Stimulated activated CD8-positive, alpha-beta memory T cell treated with anti-CD3 and anti-CD28 coated beads, Interleukin-12 subunit alpha, Interleukin-12 subunit beta, amount 100 ng/mL, for 24 hours (primary cell): Measurements from ENCODE around the gene DIPK1B.

Source experiments
- DNase-seq: peaks from one replicate; pipeline ENCODE4 v3.0.0-alpha.2; 2020; ENCODE audit errors: extremely low read depth

DIPK1B gene

GRCh38 chr9:136738960-136739359, 26.6 kb downstream of the DIPK1B start:
- no peak for DNase-seq

GRCh38 chr9:136739509-136739908, 27.1 kb downstream of the DIPK1B start:
- no peak for DNase-seq

GRCh38 chr9:136740069-136740468, 27.7 kb downstream of the DIPK1B start:
- no peak for DNase-seq

GRCh38 chr9:136740491-136740890, 28.1 kb downstream of the DIPK1B start:
- no peak for DNase-seq

DNA sequence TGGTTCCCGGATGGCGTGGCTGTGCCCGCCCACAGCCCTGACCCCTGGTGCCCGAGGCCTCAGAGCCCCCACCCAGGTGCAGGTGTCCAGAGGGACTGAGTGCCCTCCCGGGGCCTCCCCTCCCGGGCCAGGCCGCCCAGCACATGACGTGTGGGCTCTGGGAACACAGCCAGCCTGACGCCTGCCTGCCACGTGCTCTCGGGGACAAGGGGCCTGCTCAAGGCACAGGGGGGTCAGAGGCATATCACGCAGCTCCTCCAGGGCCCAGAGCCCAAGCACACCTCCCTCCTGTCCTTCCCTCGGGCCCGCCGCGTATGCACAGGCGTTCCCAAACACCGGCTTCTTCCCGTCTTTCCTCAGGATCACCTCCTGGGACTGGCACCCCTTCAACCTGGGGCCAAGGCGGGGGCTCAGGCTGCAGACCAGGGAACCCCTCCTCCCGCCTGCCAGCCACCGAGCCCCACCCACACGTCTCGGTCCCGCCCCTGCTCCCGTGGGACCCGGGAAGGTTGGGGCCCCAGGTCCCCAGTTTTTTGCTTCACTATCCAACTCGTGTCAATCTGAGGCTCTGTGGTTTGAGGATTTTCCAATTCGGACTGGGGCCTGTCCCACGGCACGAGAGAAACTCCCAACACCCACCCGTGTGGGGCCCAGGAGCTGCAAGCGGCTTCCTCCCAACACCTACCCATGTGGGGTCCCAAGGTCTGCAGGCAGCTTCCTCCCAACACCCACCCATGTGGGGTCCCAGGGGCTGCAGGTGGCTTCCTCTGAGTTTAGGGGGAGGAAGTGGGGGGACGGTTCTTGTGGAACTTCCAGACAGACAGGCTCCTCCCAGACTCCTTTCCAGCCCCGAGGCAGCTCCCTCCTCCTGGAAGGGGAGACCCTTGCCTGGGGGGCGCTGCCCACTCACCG, 28.9 kb downstream of the DIPK1B start:
- no peak for DNase-seq

- no peak for DNase-seq
Measured at GRCh38 chr9:136741883-136742571, 29.7 kb downstream of the DIPK1B start.

GRCh38 chr9:136742591-136743391, 30.4 kb downstream of the DIPK1B start, which contains the start of gene LCN10:
Gene LCN10 (minus strand): TSS chr9:136742940. CDS start chr9:136742903, 37 bp downstream.
- DNase-seq: no peak

DNA sequence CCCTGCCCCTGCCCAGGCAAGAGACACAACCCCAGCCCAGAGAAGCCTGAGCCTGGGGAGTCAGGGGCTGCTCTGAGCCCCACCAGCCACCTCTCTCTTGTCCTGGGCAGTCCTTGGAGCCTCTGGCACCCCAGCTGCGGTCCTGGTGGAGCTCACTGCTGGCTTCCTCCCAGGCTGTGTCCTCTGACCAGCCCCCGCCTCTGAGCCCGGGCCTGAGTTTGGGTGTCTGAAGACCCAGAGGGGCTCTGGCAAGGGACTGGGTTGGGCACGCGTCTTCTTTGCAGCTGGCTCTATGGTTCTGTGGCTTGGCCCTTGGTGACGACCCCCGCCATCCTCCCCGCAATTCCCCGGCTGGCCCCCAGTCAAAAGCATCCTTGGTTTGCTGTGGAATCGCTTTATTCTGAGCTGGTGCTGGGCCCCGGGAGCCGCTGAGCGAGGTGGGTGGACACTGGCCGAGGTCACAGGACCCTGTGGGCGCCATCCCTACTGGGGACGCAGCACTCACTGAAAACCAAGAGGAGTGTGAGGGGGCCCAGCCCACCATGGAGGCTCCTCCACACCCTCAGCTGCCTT, 31.4 kb downstream of the DIPK1B start:
- DNase-seq: no peak

DNA sequence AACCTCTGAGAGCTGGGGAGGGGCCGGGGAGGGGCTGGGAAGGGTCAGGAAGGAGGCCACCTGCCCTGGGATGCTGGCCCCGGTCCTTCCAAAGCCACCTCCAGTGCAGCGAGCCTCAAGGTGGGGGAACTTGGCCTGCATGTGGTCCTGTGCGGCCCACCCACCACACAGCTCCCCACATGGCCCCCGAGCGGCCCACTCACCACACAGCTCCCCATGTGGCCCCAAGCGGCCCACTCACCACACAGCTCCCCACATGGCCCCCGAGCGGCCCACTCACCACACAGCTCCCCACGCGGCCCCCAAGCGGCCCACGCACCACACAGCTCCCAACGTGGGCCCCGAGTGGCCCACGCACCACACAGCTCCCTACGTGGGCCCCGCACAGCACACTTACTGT, 32.4 kb downstream of the DIPK1B start:
- no peak for DNase-seq

GRCh38 chr9:136745389-136746154, 33.2 kb downstream of the DIPK1B start:
- no peak for DNase-seq

GRCh38 chr9:136746155-136746490, 33.8 kb downstream of the DIPK1B start:
- DNase-seq: no peak

DNA sequence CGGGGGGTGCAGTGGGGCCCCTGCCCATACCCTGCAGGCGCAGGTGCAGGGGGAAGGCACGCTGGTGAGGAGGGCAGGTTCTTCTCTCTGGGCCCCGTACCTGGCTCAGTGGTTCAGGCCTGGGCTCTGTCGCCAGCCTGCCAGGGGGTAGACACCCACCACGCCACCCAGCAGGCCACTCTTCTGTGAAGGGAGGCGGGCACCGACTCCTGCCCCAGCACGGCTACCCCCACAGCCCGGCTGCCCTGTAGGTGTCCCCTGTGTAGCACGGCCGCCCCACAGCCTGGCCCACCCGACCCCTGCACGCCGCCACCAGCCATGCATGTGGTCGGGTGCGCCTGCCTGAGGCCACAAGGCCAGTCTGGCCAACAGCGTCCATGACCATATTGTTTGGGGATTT, 34.2 kb downstream of the DIPK1B start:
- DNase-seq: no peak

- no peak for DNase-seq
Measured at GRCh38 chr9:136747161-136748060, 35.0 kb downstream of the DIPK1B start.

DNA sequence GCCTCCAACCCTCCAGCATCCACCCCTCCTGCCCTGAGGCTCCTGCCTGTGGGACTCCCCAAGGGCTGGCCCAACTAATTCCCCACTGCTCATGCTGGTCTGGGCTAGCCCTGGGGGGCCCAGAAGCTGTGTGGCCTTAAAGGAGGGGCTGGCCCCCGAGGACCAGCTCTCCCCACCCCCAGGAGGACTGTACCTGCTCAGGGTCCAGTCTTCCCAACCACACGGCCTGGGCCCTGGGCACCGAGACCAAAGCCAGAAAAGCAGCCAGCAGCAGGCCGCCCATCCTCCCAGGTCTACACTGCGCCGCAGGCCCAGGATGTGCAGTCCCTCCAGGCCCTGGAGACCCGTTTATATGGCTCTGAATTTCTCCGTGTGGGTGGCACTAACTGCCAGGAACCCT, 35.8 kb downstream of the DIPK1B start, which contains the start of gene LCN6:
LCN6 (minus strand) TSS at position 325 of the 400 bp plus-strand sequence; CDS start at position 283, 42 bp downstream.
- DNase-seq: no peak

- no peak for DNase-seq
Measured at GRCh38 chr9:136748666-136749611, 36.6 kb downstream of the DIPK1B start.

GRCh38 chr9:136750526-136750925, 38.2 kb downstream of the DIPK1B start:
- no peak for DNase-seq

DNA sequence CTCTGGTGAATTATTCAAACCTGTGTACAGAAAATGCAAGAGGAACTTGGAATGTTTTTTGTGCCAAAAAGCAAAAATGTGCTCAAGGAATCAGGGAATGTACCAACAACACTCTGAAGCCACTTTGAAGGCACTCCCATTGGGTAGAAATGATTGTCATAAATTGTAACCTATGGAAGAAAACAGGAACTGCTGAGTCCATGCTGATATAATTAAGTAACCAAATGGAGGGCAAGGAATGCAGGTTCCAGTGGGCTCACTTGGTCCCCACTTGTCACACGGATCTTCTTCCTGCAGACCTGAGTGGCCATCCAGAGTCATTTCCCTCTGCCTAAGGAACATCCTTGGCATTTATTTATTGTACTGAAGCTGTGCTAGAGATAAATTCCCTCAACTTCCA, 38.9 kb downstream of the DIPK1B start:
- no peak for DNase-seq

- DNase-seq: no peak
Measured at GRCh38 chr9:136751814-136752213, 39.4 kb downstream of the DIPK1B start.
